Small intestine (tissue), 7 donors: Measurements from ENCODE around the gene PCSK5. TPM values are rescaled to one million over a fixed set of nuclear protein-coding genes. Genes with fewer than 3 reads are reported as not detected.

Experiments used
- DNase-seq, 2 donors: peaks; one replicate each; pipeline versions ENCODE4 v3.0.0 to v3.0.0-alpha.2; 2013
- FAIRE-seq: peaks from 2 replicates; lab custom pipeline; 2012; peaks lifted over from hg19 to GRCh38; lab: Jason Lieb, UNC
- H3K27ac ChIP-seq, 3 donors: one replicate each; pipeline ENCODE4 v1.5.1; 2013; ENCODE audit warnings: low read length in 2 of 3, mild to moderate bottlenecking in 2 of 3, control low read depth in 1 of 3, inconsistent platforms in 1 of 3, low read depth in 1 of 3, moderate library complexity in 1 of 3
- H3K27me3 ChIP-seq, 3 donors: one replicate each; pipeline ENCODE4 v1.6.1; 2013; ENCODE audit warnings: low read length in 3 of 3, inconsistent platforms in 1 of 3; ENCODE audit not compliant: control insufficient read depth in 3 of 3, insufficient read depth in 3 of 3
- H3K36me3 ChIP-seq, 3 donors: one replicate each; pipeline ENCODE4 v1.6.1; 2013; ENCODE audit warnings: low read length in 3 of 3, inconsistent platforms in 1 of 3, low read depth in 1 of 3, mild to moderate bottlenecking in 1 of 3, moderate library complexity in 1 of 3; ENCODE audit not compliant: control insufficient read depth in 3 of 3, insufficient read depth in 2 of 3
- H3K4me1 ChIP-seq, 3 donors: one replicate each; pipeline ENCODE4 v1.6.1; 2013; ENCODE audit warnings: low read length in 2 of 3, inconsistent platforms in 1 of 3, low read depth in 1 of 3, mild to moderate bottlenecking in 1 of 3, moderate library complexity in 1 of 3; ENCODE audit not compliant: control insufficient read depth in 3 of 3, insufficient read depth in 2 of 3
- H3K4me3 ChIP-seq, 3 donors: one replicate each; pipeline ENCODE4 v1.5.1; 2013; ENCODE audit warnings: low read length in 3 of 3, control low read depth in 1 of 3, inconsistent platforms in 1 of 3, low read depth in 1 of 3, mild to moderate bottlenecking in 1 of 3, moderate library complexity in 1 of 3
- H3K9me3 ChIP-seq, 2 donors: one replicate each; pipeline ENCODE4 v1.6.1; 2013; ENCODE audit warnings: low read depth in 1 of 2, low read length in 1 of 2; ENCODE audit not compliant: control insufficient read depth in 2 of 2, insufficient read depth in 1 of 2
- WGBS, 3 donors: extraction: QIAGEN DNeasy Blood & Tissue Kit; methylation state at CpG; one replicate each; pipeline ENCODE4 v1.1.7; 2013; 5-methylcytosine and 5-hydroxymethylcytosine counted together
- polyA plus RNA-seq, 4 donors: library from polyadenylated mRNA; stranded (reverse) in 3 of 4; unstranded in 1 of 4; fragments of 200-250 nt in 3 of 4; fragments of 120-200 nt in 1 of 4; gene quantifications; one replicate each; pipeline versions ENCODE4 v1.2.1 to v1.2.3, GENCODE V29; 2013
- donor health status: healthy with polysubstance abuse.
- donor health status: control.
- donor health status: control.
- donor health status: Bipolar disorder and iron deficiency.
- donor health status: healthy.

PCSK5 gene
- polyA plus RNA-seq, 4 donors, result 10.3 to 92.3 (median 16.6) TPM

DNA sequence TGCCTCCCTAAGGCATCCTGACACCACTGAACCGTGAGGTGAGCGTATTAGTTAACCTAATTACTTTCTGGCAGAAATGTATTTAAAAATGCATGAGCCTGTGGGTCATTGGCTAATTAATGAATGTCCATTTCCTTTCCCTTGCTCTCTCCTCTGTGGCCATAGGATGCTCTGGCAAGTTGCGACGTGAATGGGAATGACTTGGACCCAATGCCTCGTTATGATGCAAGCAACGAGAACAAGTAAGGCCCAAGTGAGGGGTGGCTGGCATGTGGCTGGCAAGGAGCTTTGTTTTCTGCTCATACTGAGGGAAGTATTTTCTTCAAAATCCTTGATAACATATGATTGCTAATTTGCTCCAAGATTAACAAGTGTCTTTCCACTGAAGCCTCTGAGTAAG, 136.3 kb downstream of the PCSK5 start:
- Histone ChIP-seq H3K4me3 (no peak overlapping the region), H3K9me3 (no peaks in the 10 kb centered on the region), H3K4me1 (peaks cover 0 to 8% (median 0%) of the 10 kb centered on the region in 3 donors), H3K27me3 (no peaks in the 10 kb centered on the region), H3K36me3 (peaks cover 0 to 34% (median 19%) of the 10 kb centered on the region in 3 donors), H3K27ac (no peak overlapping the region)
- DNase-seq (no peak), FAIRE-seq (no peak)
- WGBS, 3 donors, result 95 to 97% (median 95%) methylated on average over 6 of the region's 6 CpGs

DNA sequence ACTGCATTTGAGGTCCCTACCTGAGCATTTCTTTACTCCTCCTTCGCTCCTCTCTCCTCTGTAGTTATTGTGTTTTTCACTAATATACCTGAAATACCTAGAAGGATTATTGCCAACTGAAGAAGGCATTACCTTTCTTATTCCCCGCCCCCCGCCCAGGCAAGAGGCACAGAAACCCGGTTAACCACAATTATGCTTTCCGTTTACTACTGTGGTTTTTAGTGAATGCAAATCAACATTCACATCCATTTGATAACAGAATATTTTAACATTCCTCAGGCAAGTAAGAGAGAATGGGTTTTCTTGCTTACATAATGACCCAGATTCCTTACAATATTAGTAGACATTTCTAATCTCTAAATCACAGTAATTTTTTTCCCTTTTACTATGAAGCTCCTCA, 136.9 kb downstream of the PCSK5 start:
- FAIRE-seq, result no peak

DNA sequence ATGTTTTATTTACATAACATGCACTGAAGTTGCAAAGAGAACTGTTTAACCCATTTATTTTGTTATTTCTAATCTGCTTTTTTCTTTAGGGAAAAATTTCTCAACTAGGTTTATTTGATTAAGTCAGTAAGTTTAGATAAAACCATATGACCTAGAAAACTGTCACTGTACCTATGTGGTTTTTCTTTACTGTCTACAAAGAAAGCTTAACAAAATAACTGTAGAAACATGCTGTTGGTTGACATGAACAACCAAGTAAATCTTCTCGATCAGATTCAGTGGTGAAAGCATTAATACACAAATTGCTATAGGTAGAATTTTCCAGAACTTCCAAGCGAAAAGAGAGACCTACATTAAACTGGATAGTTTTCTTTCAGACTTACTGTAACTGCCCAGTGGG, 137.4 kb downstream of the PCSK5 start:
- Histone ChIP-seq H3K4me3 (no peak overlapping the region), H3K4me1 (peaks cover 0 to 8% (median 0%) of the 10 kb centered on the region in 3 donors), H3K27ac (no peak overlapping the region), H3K36me3 (peaks cover 0 to 33% (median 22%) of the 10 kb centered on the region in 3 donors), H3K9me3 (no peaks in the 10 kb centered on the region), H3K27me3 (no peaks in the 10 kb centered on the region)
- no peak for FAIRE-seq
- WGBS, 3 donors, result 80 to 92% (median 88%) methylated on average over 2 of the region's 2 CpGs
- no peak for DNase-seq

More for the DNA sequence above, 136.9 kb downstream of the PCSK5 start:
- Histone ChIP-seq H3K9me3 (no peaks in the 10 kb centered on the region), H3K4me1 (peaks cover 0 to 8% (median 0%) of the 10 kb centered on the region in 3 donors), H3K27ac (no peak overlapping the region), H3K27me3 (no peaks in the 10 kb centered on the region), H3K4me3 (no peak overlapping the region), H3K36me3 (peaks cover 0 to 34% (median 22%) of the 10 kb centered on the region in 3 donors)
- no peak for DNase-seq
- WGBS, 3 donors, result 69 to 88% (median 73%) methylated on average over 5 of the region's 5 CpGs

DNA sequence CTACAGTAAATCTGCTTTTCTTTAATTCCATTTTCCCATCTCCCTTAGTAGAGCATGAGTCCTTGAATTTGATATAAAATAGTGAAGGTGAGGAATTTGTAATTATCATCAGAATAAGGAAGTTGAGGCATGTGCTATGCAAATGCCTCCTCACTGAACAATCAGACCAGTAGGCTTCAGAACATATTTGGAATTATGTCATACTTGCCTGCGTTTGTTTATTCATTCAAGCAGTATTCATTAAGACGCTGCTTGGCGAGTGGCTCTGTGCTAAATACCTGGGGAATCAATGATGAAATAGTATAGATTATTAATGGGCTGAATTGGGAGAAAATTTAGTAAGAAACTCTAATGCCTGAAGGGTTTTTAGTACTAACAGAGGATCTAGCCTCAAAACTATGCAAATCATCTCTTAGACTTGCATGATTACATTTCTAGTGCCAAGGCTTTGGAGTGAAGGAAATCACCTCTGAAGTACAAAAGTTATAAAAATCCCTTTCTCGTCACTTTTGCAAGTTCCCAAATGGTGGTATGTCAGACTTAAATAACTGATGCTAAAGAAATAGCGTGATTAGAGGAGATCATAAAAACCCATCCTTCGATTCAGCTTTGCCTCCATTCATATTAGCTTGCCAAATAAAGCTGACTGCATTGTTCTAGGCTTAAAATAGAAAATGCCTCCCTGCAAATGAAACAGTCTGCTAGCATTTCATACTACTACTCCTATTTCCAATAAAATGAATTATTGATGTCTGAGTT, 141.7 kb downstream of the PCSK5 start:
- 73 to 91% (median 85%) methylated on average over 6 of the region's 6 CpGs for WGBS, 3 donors
- Histone ChIP-seq H3K27me3 (no peaks in the 10 kb centered on the region), H3K27ac (no peak overlapping the region), H3K9me3 (no peaks in the 10 kb centered on the region), H3K36me3 (peaks cover 2 to 28% (median 21%) of the 10 kb centered on the region in 3 donors), H3K4me1 (no peaks in the 10 kb centered on the region), H3K4me3 (no peak overlapping the region)
- DNase-seq, result no peak
- no peak for FAIRE-seq

DNA sequence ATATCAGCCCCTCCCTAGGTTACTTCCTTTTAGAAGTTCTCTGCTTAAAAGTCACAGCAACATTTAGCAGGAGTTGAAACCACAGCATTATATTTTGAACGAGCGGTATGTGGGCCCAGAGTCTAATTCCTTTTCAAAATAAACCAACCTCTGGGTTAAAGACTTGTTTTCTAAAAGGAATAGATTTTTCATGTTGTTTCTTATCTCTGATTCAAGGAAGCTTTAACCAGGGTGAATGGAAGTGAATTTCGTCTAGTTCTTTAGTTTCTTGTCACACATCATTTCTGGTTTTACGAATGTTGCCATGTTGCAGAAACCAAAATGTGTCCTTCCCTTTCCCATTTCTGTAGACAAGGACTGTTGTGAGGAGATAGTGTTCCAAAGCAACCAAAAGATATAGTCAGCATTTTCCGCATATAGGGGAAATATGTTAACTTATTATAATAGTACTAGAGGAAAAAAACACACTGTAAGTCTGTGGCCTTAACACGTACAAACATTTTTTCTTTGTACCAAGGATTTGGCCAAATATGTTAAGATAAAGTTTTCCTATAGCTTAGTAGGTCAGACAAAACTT, 142.4 kb downstream of the PCSK5 start:
- H3K4me3 ChIP-seq, result no peak overlapping the region
- 86 to 91% (median 91%) methylated on average over 6 of the region's 6 CpGs for WGBS, 3 donors
- DNase-seq, result no peak
- FAIRE-seq, result no peak
- H3K9me3 ChIP-seq, result no peaks in the 10 kb centered on the region
- H3K27me3 ChIP-seq, result no peaks in the 10 kb centered on the region
- H3K27ac ChIP-seq, result no peak overlapping the region
- no peaks in the 10 kb centered on the region for H3K4me1 ChIP-seq
- peaks cover 4 to 28% (median 23%) of the 10 kb centered on the region in 3 donors for H3K36me3 ChIP-seq

DNA sequence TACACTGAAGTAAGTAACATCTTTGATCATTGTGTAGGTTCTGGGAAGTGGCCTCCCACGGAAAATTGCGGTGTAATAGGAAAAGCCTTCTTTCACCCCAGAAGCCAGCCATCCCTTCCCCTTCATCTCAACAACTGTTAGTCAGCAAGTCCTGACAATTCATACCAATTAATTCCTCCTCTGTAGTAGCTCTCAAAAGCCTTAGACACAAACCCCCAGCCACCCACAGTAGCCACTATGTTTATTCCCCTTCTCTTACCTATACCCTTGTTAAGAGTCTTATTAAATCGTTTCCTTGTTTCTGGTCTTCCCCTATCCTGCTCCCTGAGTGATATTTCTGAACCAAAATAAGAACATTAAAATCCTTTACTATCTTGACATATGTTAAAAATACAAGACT, 143.6 kb downstream of the PCSK5 start:
- H3K4me1 ChIP-seq, result no peaks in the 10 kb centered on the region
- no peaks in the 10 kb centered on the region for H3K27me3 ChIP-seq
- DNase-seq, result no peak
- H3K36me3 ChIP-seq, result peaks cover 4 to 24% (median 18%) of the 10 kb centered on the region in 3 donors
- 90 to 96% (median 93%) methylated on average over 3 of the region's 3 CpGs for WGBS, 3 donors
- H3K27ac ChIP-seq, result no peak overlapping the region
- H3K9me3 ChIP-seq, result no peaks in the 10 kb centered on the region
- H3K4me3 ChIP-seq, result no peak overlapping the region
- FAIRE-seq, result no peak

DNA sequence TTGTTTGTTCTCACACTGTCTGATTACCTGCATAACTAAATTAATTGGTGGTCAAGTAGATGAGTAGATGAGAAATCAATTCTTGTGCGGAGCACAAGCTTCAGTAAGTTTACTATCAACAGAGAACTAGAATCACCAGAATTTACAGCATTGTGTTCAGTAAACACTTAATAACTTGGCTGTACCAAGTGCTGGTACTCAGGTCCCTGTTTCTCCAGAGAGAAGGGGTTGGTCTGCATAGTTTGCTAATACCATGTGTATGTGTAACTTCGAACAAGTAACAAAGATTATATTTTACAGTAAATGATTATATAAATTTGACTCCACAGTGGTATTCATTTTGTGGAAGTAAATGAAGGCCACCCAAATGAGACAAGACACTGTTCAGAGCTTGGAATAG, 146.3 kb downstream of the PCSK5 start:
- no peak overlapping the region for H3K4me3 ChIP-seq
- peaks cover 4 to 25% (median 15%) of the 10 kb centered on the region in 3 donors for H3K36me3 ChIP-seq
- H3K9me3 ChIP-seq, result no peaks in the 10 kb centered on the region
- H3K27ac ChIP-seq, result no peak overlapping the region
- WGBS, 3 donors, result 94 to 96% (median 94%) methylated on average over 2 of the region's 2 CpGs
- no peak for FAIRE-seq
- H3K27me3 ChIP-seq, result no peaks in the 10 kb centered on the region
- DNase-seq, result no peak
- H3K4me1 ChIP-seq, result peaks cover 1 to 4% (median 4%) of the 10 kb centered on the region in 3 donors

DNA sequence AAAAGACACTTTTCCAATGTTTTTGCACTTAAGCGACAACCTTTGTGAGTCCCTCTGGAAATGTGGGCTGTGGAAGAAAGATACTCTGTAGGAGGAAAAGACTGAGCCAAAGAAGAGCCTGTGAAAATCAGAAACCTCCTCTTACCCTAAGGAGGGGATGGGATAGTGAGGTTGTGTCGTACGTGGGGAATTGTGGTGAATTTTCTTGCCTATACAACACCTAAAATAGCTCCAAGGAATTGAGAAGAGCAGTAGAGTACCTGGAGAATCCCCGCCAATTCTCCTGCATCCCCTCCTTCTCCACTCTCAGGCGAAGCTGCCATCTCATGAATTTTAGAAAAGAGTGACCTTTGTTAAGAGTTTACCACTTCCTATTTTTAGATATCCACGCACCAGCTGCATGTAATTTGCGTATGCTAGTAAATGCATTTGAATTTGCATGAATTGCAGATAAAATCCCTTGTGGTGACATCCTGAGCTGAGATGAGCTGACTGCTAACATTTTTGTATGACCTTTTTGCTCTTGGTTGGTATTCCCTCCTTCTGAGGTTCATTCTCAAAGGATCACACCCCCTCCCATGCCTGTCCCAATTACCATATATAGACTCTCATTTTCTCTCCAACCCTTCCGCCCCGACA, 147.2 kb downstream of the PCSK5 start:
- Histone ChIP-seq H3K9me3 (no peaks in the 10 kb centered on the region), H3K4me3 (no peak overlapping the region), H3K4me1 (peaks cover 1 to 4% (median 4%) of the 10 kb centered on the region in 3 donors), H3K27ac (no peak overlapping the region), H3K36me3 (peaks cover 4 to 22% (median 20%) of the 10 kb centered on the region in 3 donors), H3K27me3 (no peaks in the 10 kb centered on the region)
- DNase-seq (no peak), FAIRE-seq (no peak)
- WGBS, 3 donors, result 88 to 94% (median 93%) methylated on average over 9 of the region's 9 CpGs
